PFSK-1 (cell line): ENCODE results near the gene CCT6B.

Experiments used
- FOXP2 ChIP-seq: optimal IDR thresholded peaks from 2 replicates; pipeline ENCODE3; 2011; ENCODE audit warnings: borderline replicate concordance, control low read depth, inconsistent platforms; ENCODE audit not compliant: insufficient read depth; ENCODE audit errors: extremely low read length, extremely low read depth
- POLR2AphosphoS5 ChIP-seq: IDR thresholded peaks from 2 replicates; pipeline ENCODE4 v1.6.1; 2012; ENCODE audit warnings: low read depth, mild to moderate bottlenecking, control low read depth, low read length, moderate library complexity
- REST ChIP-seq, 2 experiments: IDR thresholded peaks; 2 replicates each; pipeline versions ENCODE4 v1.6.1 to v1.8.0; 2011 to 2012; ENCODE audit warnings: low read depth in 2 of 2, low read length in 2 of 2, control low read depth in 1 of 2, inconsistent platforms in 1 of 2, mild to moderate bottlenecking in 1 of 2, moderate library complexity in 1 of 2; ENCODE audit not compliant: insufficient read depth in 1 of 2
- SIN3A ChIP-seq: IDR thresholded peaks from 2 replicates; pipeline ENCODE4 v1.6.1; 2012; ENCODE audit warnings: mild to moderate bottlenecking, low read length, moderate library complexity, borderline replicate concordance; ENCODE audit not compliant: insufficient read depth
- TAF1 ChIP-seq: IDR thresholded peaks from 2 replicates; pipeline ENCODE4 v1.6.1; 2012; ENCODE audit warnings: low read length, control low read depth, borderline replicate concordance; ENCODE audit not compliant: insufficient read depth

CCT6B gene

GRCh38 chr17:34916120-34916519, 45.1 kb downstream of the CCT6B start:
- TF ChIP-seq POLR2AphosphoS5 (no peak), TAF1 (no peak), REST (IDR thresholded peaks at IDR 0.05; ENCODE audit: insufficient read depth in 1 of 2, low read depth in 2 of 2, low read length in 2 of 2) (no peak), FOXP2 (no peak), SIN3A (no peak)

- TF ChIP-seq TAF1 (no peak), FOXP2 (no peak), SIN3A (no peak), REST (IDR thresholded peaks at IDR 0.05; ENCODE audit: insufficient read depth in 1 of 2, low read depth in 2 of 2, low read length in 2 of 2) (no peak), POLR2AphosphoS5 (no peak)
Measured at GRCh38 chr17:34913001-34913400, 48.3 kb downstream of the CCT6B start.

GRCh38 chr17:34909040-34909439, 52.2 kb downstream of the CCT6B start:
- TF ChIP-seq POLR2AphosphoS5 (no peak), FOXP2 (no peak)

GRCh38 chr17:34902831-34903547, 58.3 kb downstream of the CCT6B start:
- TF ChIP-seq SIN3A (no peak), TAF1 (no peak), FOXP2 (no peak), REST (IDR thresholded peaks at IDR 0.05; ENCODE audit: insufficient read depth in 1 of 2, low read depth in 2 of 2, low read length in 2 of 2) (no peak), POLR2AphosphoS5 (no peak)

GRCh38 chr17:34899643-34900291, 61.5 kb downstream of the CCT6B start:
- TF ChIP-seq REST (IDR thresholded peaks at IDR 0.05; ENCODE audit: insufficient read depth in 1 of 2, low read depth in 2 of 2, low read length in 2 of 2), result no peak
- TF ChIP-seq FOXP2, result no peak
- no peak for TF ChIP-seq SIN3A
- TF ChIP-seq TAF1, result no peak
- TF ChIP-seq POLR2AphosphoS5, result no peak
